HG02870 (cell line): ENCODE results near the gene HOXA13.

ENCODE experiments used
- ATAC-seq: cut with Tn5 transposase; IDR thresholded peaks from one replicate; pipeline ENCODE4 v1.9.1; 2021; ENCODE audit warnings: mild to moderate bottlenecking, moderate library complexity; ENCODE audit not compliant: unreplicated experiment

Gene HOXA13

DNA sequence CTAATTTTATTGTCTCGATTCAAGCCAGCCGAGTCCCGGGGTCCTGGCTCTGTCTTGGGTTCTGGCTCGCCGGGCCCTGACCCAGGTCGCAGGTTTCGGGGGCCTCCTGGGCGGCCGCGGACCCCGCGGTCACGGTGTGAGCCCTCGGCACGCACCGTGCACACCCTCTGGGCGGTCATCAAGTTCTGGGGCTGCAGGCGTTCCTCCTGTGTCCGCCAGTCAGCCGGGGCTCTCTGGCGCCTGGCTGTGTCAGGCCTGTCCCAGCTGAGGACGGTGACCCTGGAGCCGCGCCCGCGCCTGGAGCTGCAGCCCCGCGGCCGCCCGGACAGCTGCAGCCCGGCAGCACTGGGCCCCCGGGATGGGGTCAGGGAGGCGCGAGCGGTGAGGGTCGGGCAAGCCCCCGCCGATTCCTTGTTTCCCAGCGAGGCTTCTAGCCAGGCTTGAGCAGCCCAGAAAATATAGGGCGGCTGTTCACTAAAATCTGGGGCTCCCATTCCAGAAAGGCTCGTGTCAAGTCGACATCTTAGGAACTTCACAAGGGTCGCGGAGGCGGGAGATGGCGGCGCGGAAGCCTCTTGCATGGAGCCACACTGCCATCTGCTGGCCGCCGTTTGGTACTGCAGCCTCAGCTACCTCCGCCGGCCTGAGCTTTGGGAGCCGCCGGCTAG, 39.2 kb downstream of the HOXA13 start:
- peak; percentile 66 for ATAC-seq

GRCh38 chr7:27160145-27160545, 39.7 kb downstream of the HOXA13 start:
- no peak for ATAC-seq

GRCh38 chr7:27159266-27160144, 40.4 kb downstream of the HOXA13 start:
- no peak for ATAC-seq

- ATAC-seq: no peak
These were observed 41.2 kb downstream of the HOXA13 start for GRCh38 chr7:27158436-27159265.

DNA sequence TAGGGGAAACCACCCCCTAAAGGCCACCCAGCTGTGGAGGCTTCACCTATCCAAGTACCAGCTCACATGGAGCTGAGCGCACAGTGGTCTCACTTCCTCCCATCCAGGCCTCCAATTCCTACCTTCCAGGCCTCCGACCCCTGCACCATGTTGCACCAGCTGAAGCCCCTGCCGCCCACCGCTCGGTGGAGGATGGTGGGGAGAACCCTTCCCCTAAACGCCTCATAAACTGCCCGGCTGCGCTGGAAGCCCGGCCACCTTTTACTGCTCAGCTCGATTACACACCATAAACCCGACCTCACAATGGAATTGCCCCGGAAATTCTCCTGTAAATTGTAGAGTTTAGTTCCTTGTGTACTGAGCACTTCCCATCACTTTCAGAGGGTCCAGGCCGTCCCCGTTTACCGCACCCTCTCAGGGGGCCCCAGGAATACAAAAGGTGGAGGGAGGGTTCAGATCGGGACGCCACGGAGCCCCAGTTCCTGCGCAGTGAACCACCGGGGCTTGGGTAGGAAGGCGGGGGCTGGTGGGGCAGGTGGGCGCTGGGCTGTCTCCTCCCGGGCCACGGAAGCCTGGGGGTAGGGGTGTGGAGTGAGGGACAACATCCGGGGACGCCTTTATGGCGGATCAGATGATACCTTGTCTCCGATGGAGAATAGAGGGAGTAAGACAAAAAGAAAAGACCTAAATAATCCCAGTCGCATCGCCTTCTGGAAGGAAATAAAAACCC, 42.0 kb downstream of the HOXA13 start:
- ATAC-seq: no peak

- no peak for ATAC-seq
These were observed 42.8 kb downstream of the HOXA13 start for GRCh38 chr7:27156916-27157701.

GRCh38 chr7:27156508-27156898, 43.4 kb downstream of the HOXA13 start, which contains the start of gene HOXA7:
Gene HOXA7, minus strand, starts transcription at chr7:27156675. Its CDS starts 130 bp downstream, at chr7:27156545.
- ATAC-seq: no peak

- ATAC-seq: no peak
These were observed 43.9 kb downstream of the HOXA13 start for GRCh38 chr7:27155816-27156507.

- ATAC-seq: no peak
These were observed 44.7 kb downstream of the HOXA13 start for GRCh38 chr7:27154901-27155815.

- no peak for ATAC-seq
These were observed 45.5 kb downstream of the HOXA13 start for GRCh38 chr7:27154369-27154768.

GRCh38 chr7:27153526-27153925, 46.4 kb downstream of the HOXA13 start:
- ATAC-seq: no peak

- no peak for ATAC-seq
These were observed 47.0 kb downstream of the HOXA13 start for GRCh38 chr7:27152816-27153442.

- ATAC-seq: no peak
These were observed 47.7 kb downstream of the HOXA13 start, which contains the start of gene HOXA3 for GRCh38 chr7:27151931-27152815. Gene HOXA3, minus strand, starts transcription at chr7:27152583. Its CDS starts 41,943 bp downstream, at chr7:27110640.

GRCh38 chr7:27151341-27151930, 48.5 kb downstream of the HOXA13 start:
- ATAC-seq: no peak

- no peak for ATAC-seq
These were observed 49.1 kb downstream of the HOXA13 start for GRCh38 chr7:27150568-27151340.
